B cell (primary cell): ENCODE results near the gene AMFR. TPM values are rescaled to one million over a fixed set of nuclear protein-coding genes. Genes with fewer than 3 reads are reported as not detected.

Experiments used
- ATAC-seq: fragments of 200-7000 bp; cut with Tn5 transposase; one replicate; pipeline ENCODE4 v1.10.0; 2021; ENCODE audit warnings: low read depth, mild to moderate bottlenecking, moderate number of reproducible peaks, moderate library complexity
- CTCF ChIA-PET: fragments of 350-600 bp; sonication (Branson Sonifier 250); formaldehyde crosslinking; loops from one replicate; lab custom pipeline; 2021; ENCODE audit warnings: antibody characterized with exemption, inconsistent platforms; lab: Charles Lee
- POLR2A ChIA-PET: fragments of 350-600 bp; sonication (Branson Sonifier 250); formaldehyde crosslinking; loops from one replicate; lab custom pipeline; 2021; ENCODE audit warnings: antibody characterized with exemption; lab: Charles Lee
- DNase-seq: peaks from one replicate; pipeline ENCODE4 v3.0.0; 2013
- H2AFZ ChIP-seq: 2 replicates; pipeline ENCODE4 v1.6.1; 2012; ENCODE audit warnings: mild to moderate bottlenecking, low read depth, low read length; ENCODE audit not compliant: insufficient read depth, poor library complexity, severe bottlenecking
- H3K27ac ChIP-seq, 2 donors: 1 replicate in 1 of 2; 2 replicates in 1 of 2; pipeline ENCODE4 v1.5.1; 2012 to 2013; ENCODE audit warnings: low read length in 2 of 2, mild to moderate bottlenecking in 2 of 2, moderate library complexity in 1 of 2
- H3K27me3 ChIP-seq, 4 experiments: fragments of 200-600 bp in 1 of 4; sonication (generic) in 1 of 4; replicated peaks in 1 of 4; 1 replicate in 2 of 4; 2 replicates in 2 of 4; pipeline versions ENCODE4 v1.6.1 to v1.7.0; 2013 to 2016; ENCODE audit warnings: low read length in 3 of 4, mild to moderate bottlenecking in 2 of 4, mixed read lengths in 1 of 4, moderate library complexity in 1 of 4; ENCODE audit not compliant: insufficient read depth in 4 of 4, control insufficient read depth in 3 of 4; ENCODE audit errors: control extremely low read depth in 1 of 4
- H3K36me3 ChIP-seq, 2 experiments: replicated peaks in 1 of 2; 1 replicate in 1 of 2; 2 replicates in 1 of 2; pipeline versions ENCODE4 v1.6.1 to v1.7.1; 2013; ENCODE audit warnings: low read length in 1 of 2; ENCODE audit not compliant: insufficient read depth in 2 of 2, control insufficient read depth in 1 of 2; ENCODE audit errors: control extremely low read depth in 1 of 2, extremely low read depth in 1 of 2
- H3K4me1 ChIP-seq, 2 donors: fragments of 200-600 bp in 1 of 2; sonication (generic) in 1 of 2; 1 replicate in 1 of 2; 2 replicates in 1 of 2; pipeline versions ENCODE4 v1.5.1 to v1.6.1; 2013 to 2017; ENCODE audit warnings: low read length in 2 of 2; ENCODE audit not compliant: control insufficient read depth in 2 of 2, insufficient read depth in 2 of 2
- H3K4me2 ChIP-seq: replicated peaks from 2 replicates; pipeline ENCODE3; 2012; ENCODE audit warnings: mild to moderate bottlenecking, low read depth, low read length; ENCODE audit not compliant: poor library complexity, severe bottlenecking
- H3K4me3 ChIP-seq, 5 experiments: fragments of 200-600 bp in 1 of 5; sonication (generic) in 1 of 5; 1 replicate in 3 of 5; 2 replicates in 2 of 5; pipeline versions ENCODE4 v1.5.1 to v1.7.0; 2011 to 2016; ENCODE audit warnings: low read length in 4 of 5, mild to moderate bottlenecking in 4 of 5, low read depth in 2 of 5, control low read depth in 1 of 5, moderate library complexity in 1 of 5; ENCODE audit not compliant: insufficient read depth in 1 of 5; ENCODE audit errors: control extremely low read depth in 1 of 5, extremely low read depth in 1 of 5
- H3K79me2 ChIP-seq: fragments of 200-600 bp; sonication (generic); one replicate; pipeline ENCODE4 v1.6.0; 2016; ENCODE audit warnings: low read length; ENCODE audit not compliant: control insufficient read depth, insufficient read depth
- H3K9ac ChIP-seq: fragments of 200-600 bp; sonication (generic); 2 replicates; pipeline ENCODE4 v1.6.1; 2017; ENCODE audit warnings: mild to moderate bottlenecking, low read length, moderate library complexity
- H3K9me3 ChIP-seq, 3 donors: one replicate each; pipeline versions ENCODE4 v1.6.1 to v1.7.1; 2013; ENCODE audit warnings: low read length in 2 of 3; ENCODE audit not compliant: control insufficient read depth in 2 of 3, insufficient read depth in 1 of 3; ENCODE audit errors: control extremely low read depth in 1 of 3
- H4K20me1 ChIP-seq: 2 replicates; pipeline ENCODE4 v1.6.0; 2012; ENCODE audit warnings: mild to moderate bottlenecking, low read length; ENCODE audit not compliant: insufficient read depth, control insufficient read depth, poor library complexity, severe bottlenecking
- H3K27ac Mint-ChIP-seq: one replicate; pipeline ENCODE4 v1.8.0; 2021; ENCODE audit warnings: mixed read lengths
- H3K27me3 Mint-ChIP-seq: one replicate; pipeline ENCODE4 v1.8.0; 2021; ENCODE audit warnings: mixed read lengths
- H3K4me1 Mint-ChIP-seq: one replicate; pipeline ENCODE4 v1.8.0; 2021; ENCODE audit warnings: mixed read lengths
- H3K4me3 Mint-ChIP-seq: one replicate; pipeline ENCODE4 v1.8.0; 2021; ENCODE audit warnings: mixed read lengths
- H3K9me3 Mint-ChIP-seq: one replicate; pipeline ENCODE4 v1.8.0; 2022; ENCODE audit warnings: mixed read lengths; ENCODE audit not compliant: insufficient read depth
- EZH2 ChIP-seq: IDR thresholded peaks from 2 replicates; pipeline ENCODE4 v1.6.1; 2012; ENCODE audit warnings: borderline replicate concordance, low read depth, mild to moderate bottlenecking, moderate library complexity, low read length; ENCODE audit not compliant: insufficient read depth, poor library complexity, severe bottlenecking
- WGBS: methylation state at CpG from one replicate; pipeline ENCODE4 v1.1.5; 2013; ENCODE audit warnings: missing lambda C conversion rate; ENCODE audit not compliant: insufficient coverage; 5-methylcytosine and 5-hydroxymethylcytosine counted together
- intact Hi-C: fragments of 100-400 bp; cut with micrococcal nuclease; formaldehyde crosslinking; loops from one replicate; pipeline ENCODE4 v1.10.0; 2022
- polyA plus RNA-seq: library from polyadenylated mRNA; depleted of rRNA; stranded (reverse); fragments of >200 nt; gene quantifications from 2 replicates; pipeline ENCODE4 v1.2.3, GENCODE V29; 2012
- total RNA-seq, 2 donors: library from RNA; stranded (reverse); fragments of 120-200 nt in 1 of 2; gene quantifications; 1 replicate in 1 of 2; 2 replicates in 1 of 2; pipeline versions ENCODE4 v1.2.3 to v1.2.4, GENCODE V29; 2013 to 2022
- TF ChIP-seq, protein P1 (sequence below): fragments of 200-600 bp; IDR thresholded peaks from one replicate; pipeline ENCODE4 v1.8.0; 2022; ENCODE audit warnings: antibody characterized with exemption, mild to moderate bottlenecking

AMFR gene
- total and polyA plus RNA-seq, 2 donors (not counting 1 experiment from before 2014, with no cell fraction given), result 118 to 225 TPM

GRCh38 chr16:56336711-56337110 lies 88.6 kb downstream of the AMFR start:
- Histone ChIP-seq H3K4me2 (no peak overlapping the region), H2AFZ (no peak overlapping the region), H3K4me3 (no peak overlapping the region), H3K9me3 (no peaks in the 10 kb centered on the region), H3K9ac (no peak overlapping the region), H3K36me3 (no peaks in the 10 kb centered on the region), H3K79me2 (no peaks in the 10 kb centered on the region), H3K27me3 (no peaks in the 10 kb centered on the region), H4K20me1 (no peaks in the 10 kb centered on the region), H3K27ac (no peak overlapping the region), H3K4me1 (no peaks in the 10 kb centered on the region)
- ATAC-seq (no peak), DNase-seq (no peak)
- Mint-ChIP-seq H3K9me3 (no peaks in the 10 kb centered on the region), H3K27ac (no peak overlapping the region), H3K27me3 (no peaks in the 10 kb centered on the region), H3K4me3 (no peak overlapping the region), H3K4me1 (no peaks in the 10 kb centered on the region)
- ChIA-PET POLR2A (no interaction called here), CTCF (no interaction called here)
- TF ChIP-seq, protein P1, sequence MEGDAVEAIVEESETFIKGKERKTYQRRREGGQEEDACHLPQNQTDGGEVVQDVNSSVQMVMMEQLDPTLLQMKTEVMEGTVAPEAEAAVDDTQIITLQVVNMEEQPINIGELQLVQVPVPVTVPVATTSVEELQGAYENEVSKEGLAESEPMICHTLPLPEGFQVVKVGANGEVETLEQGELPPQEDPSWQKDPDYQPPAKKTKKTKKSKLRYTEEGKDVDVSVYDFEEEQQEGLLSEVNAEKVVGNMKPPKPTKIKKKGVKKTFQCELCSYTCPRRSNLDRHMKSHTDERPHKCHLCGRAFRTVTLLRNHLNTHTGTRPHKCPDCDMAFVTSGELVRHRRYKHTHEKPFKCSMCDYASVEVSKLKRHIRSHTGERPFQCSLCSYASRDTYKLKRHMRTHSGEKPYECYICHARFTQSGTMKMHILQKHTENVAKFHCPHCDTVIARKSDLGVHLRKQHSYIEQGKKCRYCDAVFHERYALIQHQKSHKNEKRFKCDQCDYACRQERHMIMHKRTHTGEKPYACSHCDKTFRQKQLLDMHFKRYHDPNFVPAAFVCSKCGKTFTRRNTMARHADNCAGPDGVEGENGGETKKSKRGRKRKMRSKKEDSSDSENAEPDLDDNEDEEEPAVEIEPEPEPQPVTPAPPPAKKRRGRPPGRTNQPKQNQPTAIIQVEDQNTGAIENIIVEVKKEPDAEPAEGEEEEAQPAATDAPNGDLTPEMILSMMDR, result no peak
- no peak for TF ChIP-seq EZH2
- intact Hi-C loops, result no loop called here
- 93% methylated on average over 21 of the region's 21 CpGs for WGBS

- TF ChIP-seq, protein P1, result no peak
- no peak for TF ChIP-seq EZH2
- Histone ChIP-seq H3K9me3 (no peaks in the 10 kb centered on the region), H3K79me2 (no peaks in the 10 kb centered on the region), H3K27ac (no peak overlapping the region), H4K20me1 (no peaks in the 10 kb centered on the region), H3K4me2 (no peak overlapping the region), H3K4me3 (no peak overlapping the region), H3K4me1 (no peaks in the 10 kb centered on the region), H3K36me3 (no peaks in the 10 kb centered on the region), H2AFZ (no peak overlapping the region), H3K9ac (no peak overlapping the region), H3K27me3 (no peaks in the 10 kb centered on the region)
- ChIA-PET POLR2A (no interaction called here), CTCF (no interaction called here)
- Mint-ChIP-seq H3K9me3 (no peaks in the 10 kb centered on the region), H3K27me3 (no peaks in the 10 kb centered on the region), H3K4me1 (no peaks in the 10 kb centered on the region), H3K27ac (no peak overlapping the region), H3K4me3 (no peak overlapping the region)
- ATAC-seq (no peak), DNase-seq (no peak)
- WGBS, result 93% methylated on average over 7 of the region's 8 CpGs
- intact Hi-C loops, result no loop called here
Measured at GRCh38 chr16:56336071-56336688, 89.2 kb downstream of the AMFR start.
